B cell (primary cell): ENCODE results near the gene ARRDC1. TPM values are rescaled to one million over a fixed set of nuclear protein-coding genes. Genes with fewer than 3 reads are reported as not detected.

Source experiments
- ATAC-seq: fragments of 200-7000 bp; cut with Tn5 transposase; one replicate; pipeline ENCODE4 v1.10.0; 2021; ENCODE audit warnings: low read depth, mild to moderate bottlenecking, moderate number of reproducible peaks, moderate library complexity
- CTCF ChIA-PET: fragments of 350-600 bp; sonication (Branson Sonifier 250); formaldehyde crosslinking; loops from one replicate; lab custom pipeline; 2021; ENCODE audit warnings: antibody characterized with exemption, inconsistent platforms; lab: Charles Lee
- POLR2A ChIA-PET: fragments of 350-600 bp; sonication (Branson Sonifier 250); formaldehyde crosslinking; loops from one replicate; lab custom pipeline; 2021; ENCODE audit warnings: antibody characterized with exemption; lab: Charles Lee
- DNase-seq: peaks from one replicate; pipeline ENCODE4 v3.0.0; 2013
- H2AFZ ChIP-seq: 2 replicates; pipeline ENCODE4 v1.6.1; 2012; ENCODE audit warnings: mild to moderate bottlenecking, low read depth, low read length; ENCODE audit not compliant: insufficient read depth, poor library complexity, severe bottlenecking
- H3K27ac ChIP-seq, 2 donors: 1 replicate in 1 of 2; 2 replicates in 1 of 2; pipeline ENCODE4 v1.5.1; 2012 to 2013; ENCODE audit warnings: low read length in 2 of 2, mild to moderate bottlenecking in 2 of 2, moderate library complexity in 1 of 2
- H3K27me3 ChIP-seq, 4 experiments: fragments of 200-600 bp in 1 of 4; sonication (generic) in 1 of 4; replicated peaks in 1 of 4; 1 replicate in 2 of 4; 2 replicates in 2 of 4; pipeline versions ENCODE4 v1.6.1 to v1.7.0; 2013 to 2016; ENCODE audit warnings: low read length in 3 of 4, mild to moderate bottlenecking in 2 of 4, mixed read lengths in 1 of 4, moderate library complexity in 1 of 4; ENCODE audit not compliant: insufficient read depth in 4 of 4, control insufficient read depth in 3 of 4; ENCODE audit errors: control extremely low read depth in 1 of 4
- H3K36me3 ChIP-seq, 2 experiments: replicated peaks in 1 of 2; 1 replicate in 1 of 2; 2 replicates in 1 of 2; pipeline versions ENCODE4 v1.6.1 to v1.7.1; 2013; ENCODE audit warnings: low read length in 1 of 2; ENCODE audit not compliant: insufficient read depth in 2 of 2, control insufficient read depth in 1 of 2; ENCODE audit errors: control extremely low read depth in 1 of 2, extremely low read depth in 1 of 2
- H3K4me1 ChIP-seq, 2 donors: fragments of 200-600 bp in 1 of 2; sonication (generic) in 1 of 2; 1 replicate in 1 of 2; 2 replicates in 1 of 2; pipeline versions ENCODE4 v1.5.1 to v1.6.1; 2013 to 2017; ENCODE audit warnings: low read length in 2 of 2; ENCODE audit not compliant: control insufficient read depth in 2 of 2, insufficient read depth in 2 of 2
- H3K4me2 ChIP-seq: replicated peaks from 2 replicates; pipeline ENCODE3; 2012; ENCODE audit warnings: mild to moderate bottlenecking, low read depth, low read length; ENCODE audit not compliant: poor library complexity, severe bottlenecking
- H3K4me3 ChIP-seq, 5 experiments: fragments of 200-600 bp in 1 of 5; sonication (generic) in 1 of 5; 1 replicate in 3 of 5; 2 replicates in 2 of 5; pipeline versions ENCODE4 v1.5.1 to v1.7.0; 2011 to 2016; ENCODE audit warnings: low read length in 4 of 5, mild to moderate bottlenecking in 4 of 5, low read depth in 2 of 5, control low read depth in 1 of 5, moderate library complexity in 1 of 5; ENCODE audit not compliant: insufficient read depth in 1 of 5; ENCODE audit errors: control extremely low read depth in 1 of 5, extremely low read depth in 1 of 5
- H3K79me2 ChIP-seq: fragments of 200-600 bp; sonication (generic); one replicate; pipeline ENCODE4 v1.6.0; 2016; ENCODE audit warnings: low read length; ENCODE audit not compliant: control insufficient read depth, insufficient read depth
- H3K9ac ChIP-seq: fragments of 200-600 bp; sonication (generic); 2 replicates; pipeline ENCODE4 v1.6.1; 2017; ENCODE audit warnings: mild to moderate bottlenecking, low read length, moderate library complexity
- H3K9me3 ChIP-seq, 3 donors: one replicate each; pipeline versions ENCODE4 v1.6.1 to v1.7.1; 2013; ENCODE audit warnings: low read length in 2 of 3; ENCODE audit not compliant: control insufficient read depth in 2 of 3, insufficient read depth in 1 of 3; ENCODE audit errors: control extremely low read depth in 1 of 3
- H4K20me1 ChIP-seq: 2 replicates; pipeline ENCODE4 v1.6.0; 2012; ENCODE audit warnings: mild to moderate bottlenecking, low read length; ENCODE audit not compliant: insufficient read depth, control insufficient read depth, poor library complexity, severe bottlenecking
- H3K27ac Mint-ChIP-seq: one replicate; pipeline ENCODE4 v1.8.0; 2021; ENCODE audit warnings: mixed read lengths
- H3K27me3 Mint-ChIP-seq: one replicate; pipeline ENCODE4 v1.8.0; 2021; ENCODE audit warnings: mixed read lengths
- H3K4me1 Mint-ChIP-seq: one replicate; pipeline ENCODE4 v1.8.0; 2021; ENCODE audit warnings: mixed read lengths
- H3K4me3 Mint-ChIP-seq: one replicate; pipeline ENCODE4 v1.8.0; 2021; ENCODE audit warnings: mixed read lengths
- H3K9me3 Mint-ChIP-seq: one replicate; pipeline ENCODE4 v1.8.0; 2022; ENCODE audit warnings: mixed read lengths; ENCODE audit not compliant: insufficient read depth
- CTCF ChIP-seq: fragments of 200-600 bp; IDR thresholded peaks from one replicate; pipeline ENCODE4 v1.8.0; 2022; ENCODE audit warnings: antibody characterized with exemption, mild to moderate bottlenecking
- EZH2 ChIP-seq: IDR thresholded peaks from 2 replicates; pipeline ENCODE4 v1.6.1; 2012; ENCODE audit warnings: borderline replicate concordance, low read depth, mild to moderate bottlenecking, moderate library complexity, low read length; ENCODE audit not compliant: insufficient read depth, poor library complexity, severe bottlenecking
- WGBS: methylation state at CpG from one replicate; pipeline ENCODE4 v1.1.5; 2013; ENCODE audit warnings: missing lambda C conversion rate; ENCODE audit not compliant: insufficient coverage; 5-methylcytosine and 5-hydroxymethylcytosine counted together
- intact Hi-C: fragments of 100-400 bp; cut with micrococcal nuclease; formaldehyde crosslinking; loops from one replicate; pipeline ENCODE4 v1.10.0; 2022
- polyA plus RNA-seq: library from polyadenylated mRNA; depleted of rRNA; stranded (reverse); fragments of >200 nt; gene quantifications from 2 replicates; pipeline ENCODE4 v1.2.3, GENCODE V29; 2012
- total RNA-seq, 2 donors: library from RNA; stranded (reverse); fragments of 120-200 nt in 1 of 2; gene quantifications; 1 replicate in 1 of 2; 2 replicates in 1 of 2; pipeline versions ENCODE4 v1.2.3 to v1.2.4, GENCODE V29; 2013 to 2022

Gene ARRDC1
- total and polyA plus RNA-seq, 2 donors (not counting 1 experiment from before 2014, with no cell fraction given): 89.2 to 227 TPM

- Histone ChIP-seq H3K36me3 (peaks cover 0 to 24% of the 10 kb centered on the region in 2 experiments), H3K4me1 (peaks cover 15 to 28% of the 10 kb centered on the region in 2 donors), H3K4me3 (no peak overlapping the region), H3K9ac (no peak overlapping the region), H3K27me3 (no peaks in the 10 kb centered on the region), H3K79me2 (peaks cover 70% of the 10 kb centered on the region), H4K20me1 (peaks cover 66% of the 10 kb centered on the region), H2AFZ (no peak overlapping the region), H3K4me2 (no peak overlapping the region), H3K9me3 (no peaks in the 10 kb centered on the region), H3K27ac (no peak overlapping the region)
- Mint-ChIP-seq H3K27me3 (no peaks in the 10 kb centered on the region), H3K4me1 (peaks cover 28% of the 10 kb centered on the region), H3K27ac (no peak overlapping the region), H3K9me3 (no peaks in the 10 kb centered on the region), H3K4me3 (no peak overlapping the region)
- intact Hi-C loops: no loop called here
- WGBS: 98% methylated on average over 24 of the region's 25 CpGs
- DNase-seq (no peak), ATAC-seq (no peak)
- CTCF ChIA-PET: no interaction called here
- POLR2A ChIA-PET: no interaction called here
- TF ChIP-seq CTCF (no peak), EZH2 (no peak)
These were observed 9.3 kb downstream of the ARRDC1 start for GRCh38 chr9:137614631-137615386.

- no peak overlapping the region for H3K4me3 Mint-ChIP-seq
- no peak for DNase-seq
- POLR2A ChIA-PET: no interaction called here
These were observed 9.9 kb downstream of the ARRDC1 start for GRCh38 chr9:137615387-137615871.

More at GRCh38 chr9:137615387-137615871, 9.9 kb downstream of the ARRDC1 start:
- no peak overlapping the region for H3K27ac Mint-ChIP-seq
- no peak overlapping the region for H3K4me3 ChIP-seq
- H2AFZ ChIP-seq: no peak overlapping the region
- no peak for TF ChIP-seq CTCF
- no peak for TF ChIP-seq EZH2
- peaks cover 0 to 24% of the 10 kb centered on the region in 2 experiments for H3K36me3 ChIP-seq
- intact Hi-C loops: no loop called here
- no peak for ATAC-seq
- no peaks in the 10 kb centered on the region for H3K9me3 ChIP-seq
- peaks cover 32% of the 10 kb centered on the region for H3K4me1 Mint-ChIP-seq
- H3K79me2 ChIP-seq: peaks cover 70% of the 10 kb centered on the region
- H3K9ac ChIP-seq: no peak overlapping the region
- WGBS: 98% methylated on average over 19 of the region's 19 CpGs
- H3K27me3 ChIP-seq: no peaks in the 10 kb centered on the region
- H3K4me1 ChIP-seq: peaks cover 19 to 34% of the 10 kb centered on the region in 2 donors
- CTCF ChIA-PET: no interaction called here
- H4K20me1 ChIP-seq: peaks cover 66% of the 10 kb centered on the region
- H3K4me2 ChIP-seq: no peak overlapping the region
- no peaks in the 10 kb centered on the region for H3K27me3 Mint-ChIP-seq
- no peaks in the 10 kb centered on the region for H3K9me3 Mint-ChIP-seq
- H3K27ac ChIP-seq: no peak overlapping the region
